SK-N-SH (cell line): Measurements from ENCODE around the gene STX7. TPM values are rescaled to one million over a fixed set of nuclear protein-coding genes. Genes with fewer than 3 reads are reported as not detected.

ENCODE experiments used
- CTCF ChIA-PET: fragments of 300-600, 350-600 bp; formaldehyde crosslinking; extraction: SDS; loops from one replicate; lab custom pipeline; 2021; lab: Yijun Ruan, JAX
- POLR2A ChIA-PET: fragments of 350-600 bp; sonication (Branson Sonifier 250); formaldehyde crosslinking; extraction: SDS; loops from one replicate; lab custom pipeline; 2020; ENCODE audit warnings: antibody characterized with exemption, inconsistent platforms; lab: Yijun Ruan, JAX
- DNase-seq: peaks from one replicate; pipeline ENCODE4 v3.0.0; 2012
- H2AFZ ChIP-seq: fragments of 200-600 bp; sonication (generic); 2 replicates; pipeline ENCODE4 v1.8.1; 2016; ENCODE audit warnings: antibody characterized with exemption, mild to moderate bottlenecking, low read depth
- H3F3A ChIP-seq: fragments of 200-600 bp; sonication (generic); replicated peaks from 2 replicates; pipeline ENCODE3; 2016; ENCODE audit warnings: antibody characterized with exemption, mild to moderate bottlenecking; ENCODE audit not compliant: insufficient read depth
- H3K27ac ChIP-seq, 2 experiments: fragments of 200-500 bp in 1 of 2; fragments of 200-600 bp in 1 of 2; sonication (Bioruptor generic) in 1 of 2; sonication (generic), shearing (Covaris generic) in 1 of 2; 2 replicates each; pipeline versions ENCODE4 v1.5.1 to v1.6.1; 2014 to 2016; ENCODE audit warnings: low read depth in 2 of 2, inconsistent platforms in 1 of 2, low read length in 1 of 2, mild to moderate bottlenecking in 1 of 2, mixed read lengths in 1 of 2
- H3K27me3 ChIP-seq: fragments of 200-600 bp; sonication (generic), shearing (Covaris generic); 2 replicates; pipeline ENCODE4 v1.6.1; 2016; ENCODE audit warnings: mixed run types; ENCODE audit not compliant: insufficient read depth
- H3K36me3 ChIP-seq, 2 experiments: fragments of 200-500 bp in 1 of 2; fragments of 200-600 bp in 1 of 2; sonication (Bioruptor generic) in 1 of 2; sonication (generic) in 1 of 2; replicated peaks in 1 of 2; 2 replicates each; pipeline versions ENCODE3 to v1.5.1; 2014 to 2016; ENCODE audit warnings: low read length in 1 of 2, mild to moderate bottlenecking in 1 of 2; ENCODE audit not compliant: insufficient read depth in 2 of 2, control insufficient read depth in 1 of 2
- H3K4me1 ChIP-seq, 2 experiments: fragments of 200-500 bp in 1 of 2; fragments of 200-600 bp in 1 of 2; sonication (Bioruptor generic) in 1 of 2; sonication (generic), shearing (Covaris generic) in 1 of 2; 2 replicates each; pipeline versions ENCODE4 v1.5.1 to v1.6.1; 2014 to 2016; ENCODE audit warnings: low read depth in 1 of 2, low read length in 1 of 2, mixed run types in 1 of 2; ENCODE audit not compliant: insufficient read depth in 2 of 2, control insufficient read depth in 1 of 2
- H3K4me2 ChIP-seq: fragments of 200-600 bp; sonication (generic), shearing (Covaris generic); 2 replicates; pipeline ENCODE4 v1.6.1; 2017; ENCODE audit warnings: mixed run types
- H3K4me3 ChIP-seq, 2 experiments: fragments of 200-500 bp in 1 of 2; fragments of 200-600 bp in 1 of 2; sonication (Bioruptor generic) in 1 of 2; sonication (generic), shearing (Covaris generic) in 1 of 2; 2 replicates each; pipeline versions ENCODE4 v1.5.1 to v1.8.1; 2014 to 2016; ENCODE audit warnings: low read depth in 2 of 2, inconsistent platforms in 1 of 2, low read length in 1 of 2, mild to moderate bottlenecking in 1 of 2, mixed read lengths in 1 of 2, moderate library complexity in 1 of 2
- H3K79me2 ChIP-seq: fragments of 200-600 bp; sonication (generic); 2 replicates; pipeline ENCODE4 v1.8.1; 2017; ENCODE audit warnings: mild to moderate bottlenecking; ENCODE audit not compliant: insufficient read depth
- H3K9ac ChIP-seq: fragments of 200-600 bp; sonication (generic); 2 replicates; pipeline ENCODE4 v1.6.1; 2017; ENCODE audit warnings: mixed run types
- H3K9me2 ChIP-seq: fragments of 200-600 bp; sonication (generic); 2 replicates; pipeline ENCODE4 v1.6.1; 2017; ENCODE audit warnings: mixed run types
- H3K9me3 ChIP-seq: fragments of 200-600 bp; sonication (generic); 2 replicates; pipeline ENCODE4 v1.6.1; 2017; ENCODE audit warnings: mixed run types, mild to moderate bottlenecking, moderate library complexity
- H4K20me1 ChIP-seq: fragments of 200-600 bp; sonication (generic); 2 replicates; pipeline ENCODE4 v1.6.1; 2017; ENCODE audit warnings: mild to moderate bottlenecking, mixed run types; ENCODE audit not compliant: insufficient read depth
- CHD2 ChIP-seq: fragments of 150-350 bp; IDR thresholded peaks from 2 replicates; pipeline ENCODE4 v1.6.1; 2018; ENCODE audit warnings: low read length; ENCODE audit not compliant: partially characterized antibody
- ELF1 ChIP-seq: IDR thresholded peaks from 2 replicates; pipeline ENCODE4 v1.4.0; 2012
- EP300 ChIP-seq, 2 experiments: IDR thresholded peaks; 2 replicates each; pipeline versions ENCODE4 v1.4.0 to v1.6.1; 2012; ENCODE audit warnings: borderline replicate concordance in 1 of 2, low read depth in 1 of 2, low read length in 1 of 2
- EZH2phosphoT487 ChIP-seq: fragments of 200-600 bp; sonication (generic); IDR thresholded peaks from 2 replicates; pipeline ENCODE4 v1.6.1; 2017; ENCODE audit warnings: low read depth, mixed run types, mild to moderate bottlenecking, antibody characterized with exemption, moderate library complexity, borderline replicate concordance
- FOSL2 ChIP-seq: IDR thresholded peaks from 2 replicates; pipeline ENCODE4 v1.4.0; 2012; ENCODE audit warnings: low read depth, mild to moderate bottlenecking, moderate library complexity, borderline replicate concordance
- FOXJ3 ChIP-seq: sonication (generic); formaldehyde crosslinking; IDR thresholded peaks from 2 replicates; pipeline ENCODE4 v1.5.1; 2020; ENCODE audit warnings: mild to moderate bottlenecking, missing genetic modification reagents
- JUND ChIP-seq: IDR thresholded peaks from 2 replicates; pipeline ENCODE4 v1.4.0; 2012
- MEF2A ChIP-seq: IDR thresholded peaks from 2 replicates; pipeline ENCODE4 v1.4.0; 2012; ENCODE audit warnings: low read depth, borderline replicate concordance
- NFIC ChIP-seq: IDR thresholded peaks from 2 replicates; pipeline ENCODE4 v1.4.0; 2012; ENCODE audit warnings: borderline replicate concordance
- NRF1 ChIP-seq: IDR thresholded peaks from 2 replicates; pipeline ENCODE4 v1.6.1; 2012; ENCODE audit warnings: low read depth, mild to moderate bottlenecking, low read length
- RXRA ChIP-seq: IDR thresholded peaks from 2 replicates; pipeline ENCODE4 v1.4.0; 2012; ENCODE audit warnings: low read depth, mild to moderate bottlenecking, borderline replicate concordance
- SIN3A ChIP-seq: IDR thresholded peaks from 2 replicates; pipeline ENCODE4 v1.6.1; 2012; ENCODE audit warnings: low read depth, mild to moderate bottlenecking, low read length, moderate library complexity, borderline replicate concordance
- TCF12 ChIP-seq: IDR thresholded peaks from 2 replicates; pipeline ENCODE4 v1.4.0; 2012
- TEAD4 ChIP-seq: IDR thresholded peaks from 2 replicates; pipeline ENCODE4 v1.4.0; 2012; ENCODE audit warnings: mild to moderate bottlenecking, borderline replicate concordance; ENCODE audit not compliant: insufficient read depth
- WGBS: methylation state at CpG from one replicate; pipeline ENCODE4 v1.1.6; 2017; ENCODE audit warnings: low lambda C conversion rate; 5-methylcytosine and 5-hydroxymethylcytosine counted together
- polyA plus RNA-seq, 3 experiments: library from polyadenylated mRNA; depleted of rRNA; stranded (reverse); fragments of >200 nt; gene quantifications; 2 replicates each; pipeline ENCODE4 v1.2.3, GENCODE V29; 2012
- TF ChIP-seq, protein P1 (sequence below): IDR thresholded peaks from 2 replicates; pipeline ENCODE4 v1.4.0; 2012; ENCODE audit warnings: low read depth
- TF ChIP-seq, protein P2 (sequence below): fragments of 200-600 bp; sonication (generic); IDR thresholded peaks from 2 replicates; pipeline ENCODE4 v1.6.1; 2017; ENCODE audit warnings: antibody characterized with exemption, mild to moderate bottlenecking, moderate library complexity
- TF ChIP-seq, protein P3 (sequence below): IDR thresholded peaks from 2 replicates; pipeline ENCODE4 v1.4.0; 2012; ENCODE audit warnings: low read depth, borderline replicate concordance
- TF ChIP-seq, protein P4 (sequence below): IDR thresholded peaks from 2 replicates; pipeline ENCODE4; 2012

STX7 gene
- polyA plus RNA-seq, 1 of the 3 experiments (the other 2 are of a cell fraction): 12.8 TPM

DNA sequence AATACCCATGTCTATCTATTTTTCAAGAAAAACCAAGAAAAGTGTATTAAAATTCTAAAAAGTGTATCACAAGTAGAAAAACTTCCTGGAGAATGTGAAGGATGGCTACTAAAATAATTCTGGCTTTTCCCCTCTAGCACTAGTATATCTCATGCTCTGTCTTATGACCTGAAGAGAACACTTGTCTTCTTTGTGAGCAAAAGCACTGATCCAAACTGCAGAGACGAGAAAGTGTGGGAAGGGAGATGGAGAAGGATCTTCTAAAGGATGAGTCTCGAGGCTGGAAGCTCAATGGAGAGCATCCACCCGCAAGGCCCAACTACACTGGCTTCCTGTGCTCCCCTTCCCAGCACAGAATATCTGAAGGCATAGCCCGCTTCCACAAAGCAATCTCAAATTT lies 23.5 kb downstream of the STX7 start:
- POLR2A ChIA-PET: no interaction called here
- Histone ChIP-seq H3K79me2 (peaks cover 4% of the 10 kb centered on the region; the same call in 1 of the 2 replicates), H3K36me3 (peaks cover 0 to 13% of the 10 kb centered on the region in 2 experiments), H3K4me1 (no peaks in the 10 kb centered on the region), H3F3A (no peaks in the 10 kb centered on the region), H2AFZ (no peak overlapping the region), H3K9ac (no peak overlapping the region), H3K9me2 (no peaks in the 10 kb centered on the region), H3K27me3 (no peaks in the 10 kb centered on the region), H3K4me3 (no peak overlapping the region), H3K27ac (no peak overlapping the region), H4K20me1 (no peaks in the 10 kb centered on the region), H3K9me3 (no peaks in the 10 kb centered on the region), H3K4me2 (no peak overlapping the region)
- TF ChIP-seq, protein P1, sequence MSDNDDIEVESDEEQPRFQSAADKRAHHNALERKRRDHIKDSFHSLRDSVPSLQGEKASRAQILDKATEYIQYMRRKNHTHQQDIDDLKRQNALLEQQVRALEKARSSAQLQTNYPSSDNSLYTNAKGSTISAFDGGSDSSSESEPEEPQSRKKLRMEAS: no peak
- no peak for TF ChIP-seq SIN3A
- TF ChIP-seq FOSL2: no peak
- TF ChIP-seq EZH2phosphoT487: no peak
- TF ChIP-seq TCF12: no peak
- no peak for TF ChIP-seq CHD2
- TF ChIP-seq TEAD4: no peak
- no peak for TF ChIP-seq NRF1
- TF ChIP-seq JUND: no peak
- no peak for TF ChIP-seq MEF2A
- DNase-seq: no peak
- WGBS: 89% methylated on average over 4 of the region's 4 CpGs
- CTCF ChIA-PET: interaction anchor here (0.9 to 2.3 kb wide), 3 partner anchors 189 to 210 kb away, joined by 4 to 16 read pairs (median 9); no protein-coding TSS in a partner anchor

DNA sequence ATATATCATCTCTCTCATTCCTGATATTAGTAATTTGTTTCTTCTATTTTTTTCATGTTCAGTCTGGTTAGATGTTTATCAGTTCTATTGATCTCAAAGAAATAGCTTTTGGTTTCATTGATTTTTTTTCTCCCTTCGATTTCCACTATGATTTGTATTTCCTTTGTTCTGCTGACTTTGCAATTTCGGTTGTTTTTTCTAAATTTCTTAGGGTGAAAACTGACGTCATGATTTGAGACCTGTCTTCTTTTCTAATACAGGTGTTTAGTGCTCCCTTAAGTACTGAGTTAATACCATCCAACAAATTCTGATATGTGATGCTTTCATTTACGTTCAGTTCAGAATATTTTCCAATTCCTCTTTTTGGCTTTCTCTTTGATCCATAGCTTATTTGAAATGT lies 25.2 kb downstream of the STX7 start:
- no peaks in the 10 kb centered on the region for H3K27me3 ChIP-seq
- ChIA-PET CTCF (interaction anchor here (0.6 to 10.5 kb wide), 4 partner anchors 21 to 313 kb away, joined by 3 to 212 read pairs (median 34); partner anchors contain the start of gene STX7), POLR2A (no interaction called here)
- no peaks in the 10 kb centered on the region for H4K20me1 ChIP-seq
- no peak overlapping the region for H3K4me3 ChIP-seq
- no peaks in the 10 kb centered on the region for H3K36me3 ChIP-seq
- H3K9me2 ChIP-seq: no peaks in the 10 kb centered on the region
- 77% methylated on average over 4 of the region's 4 CpGs for WGBS
- no peaks in the 10 kb centered on the region; a peak in 1 of 4 replicates for H3K4me1 ChIP-seq
- no peak overlapping the region for H3K4me2 ChIP-seq
- no peak overlapping the region for H2AFZ ChIP-seq
- H3K79me2 ChIP-seq: peaks cover 6% of the 10 kb centered on the region; the same call in 1 of the 2 replicates
- no peak overlapping the region for H3K9ac ChIP-seq
- no peak for DNase-seq
- H3K27ac ChIP-seq: no peak overlapping the region
- no peaks in the 10 kb centered on the region for H3F3A ChIP-seq
- TF ChIP-seq, protein P2, sequence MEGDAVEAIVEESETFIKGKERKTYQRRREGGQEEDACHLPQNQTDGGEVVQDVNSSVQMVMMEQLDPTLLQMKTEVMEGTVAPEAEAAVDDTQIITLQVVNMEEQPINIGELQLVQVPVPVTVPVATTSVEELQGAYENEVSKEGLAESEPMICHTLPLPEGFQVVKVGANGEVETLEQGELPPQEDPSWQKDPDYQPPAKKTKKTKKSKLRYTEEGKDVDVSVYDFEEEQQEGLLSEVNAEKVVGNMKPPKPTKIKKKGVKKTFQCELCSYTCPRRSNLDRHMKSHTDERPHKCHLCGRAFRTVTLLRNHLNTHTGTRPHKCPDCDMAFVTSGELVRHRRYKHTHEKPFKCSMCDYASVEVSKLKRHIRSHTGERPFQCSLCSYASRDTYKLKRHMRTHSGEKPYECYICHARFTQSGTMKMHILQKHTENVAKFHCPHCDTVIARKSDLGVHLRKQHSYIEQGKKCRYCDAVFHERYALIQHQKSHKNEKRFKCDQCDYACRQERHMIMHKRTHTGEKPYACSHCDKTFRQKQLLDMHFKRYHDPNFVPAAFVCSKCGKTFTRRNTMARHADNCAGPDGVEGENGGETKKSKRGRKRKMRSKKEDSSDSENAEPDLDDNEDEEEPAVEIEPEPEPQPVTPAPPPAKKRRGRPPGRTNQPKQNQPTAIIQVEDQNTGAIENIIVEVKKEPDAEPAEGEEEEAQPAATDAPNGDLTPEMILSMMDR: no peak
- TF ChIP-seq RXRA (no peak), CHD2 (no peak), ELF1 (no peak), EP300 (IDR thresholded peaks at IDR 0.05; ENCODE audit: borderline replicate concordance in 1 of 2, low read depth in 1 of 2, low read length in 1 of 2) (no peak), EZH2phosphoT487 (no peak), NFIC (no peak), JUND (no peak), FOSL2 (no peak), FOXJ3 (CRISPR knock-in tag) (no peak)
- TF ChIP-seq, protein P3, sequence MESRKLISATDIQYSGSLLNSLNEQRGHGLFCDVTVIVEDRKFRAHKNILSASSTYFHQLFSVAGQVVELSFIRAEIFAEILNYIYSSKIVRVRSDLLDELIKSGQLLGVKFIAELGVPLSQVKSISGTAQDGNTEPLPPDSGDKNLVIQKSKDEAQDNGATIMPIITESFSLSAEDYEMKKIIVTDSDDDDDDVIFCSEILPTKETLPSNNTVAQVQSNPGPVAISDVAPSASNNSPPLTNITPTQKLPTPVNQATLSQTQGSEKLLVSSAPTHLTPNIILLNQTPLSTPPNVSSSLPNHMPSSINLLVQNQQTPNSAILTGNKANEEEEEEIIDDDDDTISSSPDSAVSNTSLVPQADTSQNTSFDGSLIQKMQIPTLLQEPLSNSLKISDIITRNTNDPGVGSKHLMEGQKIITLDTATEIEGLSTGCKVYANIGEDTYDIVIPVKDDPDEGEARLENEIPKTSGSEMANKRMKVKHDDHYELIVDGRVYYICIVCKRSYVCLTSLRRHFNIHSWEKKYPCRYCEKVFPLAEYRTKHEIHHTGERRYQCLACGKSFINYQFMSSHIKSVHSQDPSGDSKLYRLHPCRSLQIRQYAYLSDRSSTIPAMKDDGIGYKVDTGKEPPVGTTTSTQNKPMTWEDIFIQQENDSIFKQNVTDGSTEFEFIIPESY: no peak
- TF ChIP-seq, protein P4, sequence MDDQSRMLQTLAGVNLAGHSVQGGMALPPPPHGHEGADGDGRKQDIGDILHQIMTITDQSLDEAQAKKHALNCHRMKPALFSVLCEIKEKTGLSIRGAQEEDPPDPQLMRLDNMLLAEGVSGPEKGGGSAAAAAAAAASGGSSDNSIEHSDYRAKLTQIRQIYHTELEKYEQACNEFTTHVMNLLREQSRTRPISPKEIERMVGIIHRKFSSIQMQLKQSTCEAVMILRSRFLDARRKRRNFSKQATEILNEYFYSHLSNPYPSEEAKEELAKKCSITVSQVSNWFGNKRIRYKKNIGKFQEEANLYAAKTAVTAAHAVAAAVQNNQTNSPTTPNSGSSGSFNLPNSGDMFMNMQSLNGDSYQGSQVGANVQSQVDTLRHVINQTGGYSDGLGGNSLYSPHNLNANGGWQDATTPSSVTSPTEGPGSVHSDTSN: no peak
- TF ChIP-seq, all 33 proteins: peak for 0
- H3K9me3 ChIP-seq: no peaks in the 10 kb centered on the region
